HG03575 (cell line): Measurements from ENCODE around the gene ARSH.
"Not testable (repeated sequence)": the region's sequence is repeated elsewhere in the genome, so short reads cannot be mapped to it uniquely, and the experiment has no call there.

Experiments used
- ATAC-seq: cut with Tn5 transposase; IDR thresholded peaks from one replicate; pipeline ENCODE4 v1.9.1; 2021; ENCODE audit not compliant: unreplicated experiment, insufficient number of reproducible peaks, low FRiP score; ENCODE audit errors: extremely low read depth

The ARSH gene

DNA sequence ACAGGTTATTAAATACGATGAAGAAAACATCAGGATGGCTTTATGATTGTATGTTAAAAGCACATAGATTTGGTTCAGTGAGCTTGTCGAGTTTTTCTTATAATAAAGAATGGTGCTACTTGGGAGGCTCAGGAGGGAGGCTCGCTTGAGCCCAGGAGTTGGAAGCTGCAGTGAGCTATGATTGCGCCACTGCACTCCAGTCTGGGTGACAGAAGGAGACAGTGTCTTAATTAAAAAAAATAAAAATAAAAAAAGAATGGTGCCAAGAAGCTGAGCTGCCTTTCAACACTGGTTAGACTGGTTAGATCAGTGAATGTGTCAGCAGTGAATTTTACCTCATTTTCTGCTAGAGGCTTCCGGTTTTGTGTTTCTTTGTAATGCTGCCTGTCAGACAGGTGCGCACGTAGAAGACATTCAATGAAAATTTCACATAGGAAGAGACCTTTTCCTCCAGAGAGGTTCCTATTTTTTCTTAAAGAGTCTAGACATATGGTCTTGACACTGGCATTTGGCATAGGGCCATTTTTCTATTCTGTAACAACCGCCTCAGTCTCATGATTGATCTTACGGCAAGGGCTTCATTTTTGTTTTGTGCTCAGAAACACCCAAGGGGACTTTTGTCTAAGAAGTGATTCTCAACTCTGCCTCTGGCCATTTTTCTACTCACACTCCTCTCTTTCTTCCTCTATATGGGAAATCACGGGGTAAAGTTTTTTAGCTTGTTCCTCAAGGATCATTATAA is 19.9 kb downstream of the ARSH start:
- ATAC-seq = no peak

DNA sequence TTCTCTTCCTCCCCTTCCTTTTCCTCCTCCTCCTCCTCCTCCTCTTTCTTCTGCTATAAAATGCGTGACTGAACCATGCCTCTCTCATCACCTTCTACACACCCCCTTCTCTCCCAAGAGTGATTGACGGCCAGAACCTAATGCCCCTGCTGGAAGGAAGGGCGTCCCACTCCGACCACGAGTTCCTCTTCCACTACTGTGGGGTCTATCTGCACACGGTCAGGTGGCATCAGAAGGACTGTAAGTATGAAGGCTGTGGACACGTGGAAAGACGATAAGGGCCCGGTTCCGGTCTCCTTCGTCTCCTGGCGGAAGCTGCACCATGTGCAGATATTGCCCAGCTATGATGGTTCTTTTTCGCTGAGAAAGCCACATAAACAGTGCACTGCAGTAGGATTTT is 22.8 kb downstream of the ARSH start:
- no peak for ATAC-seq

DNA sequence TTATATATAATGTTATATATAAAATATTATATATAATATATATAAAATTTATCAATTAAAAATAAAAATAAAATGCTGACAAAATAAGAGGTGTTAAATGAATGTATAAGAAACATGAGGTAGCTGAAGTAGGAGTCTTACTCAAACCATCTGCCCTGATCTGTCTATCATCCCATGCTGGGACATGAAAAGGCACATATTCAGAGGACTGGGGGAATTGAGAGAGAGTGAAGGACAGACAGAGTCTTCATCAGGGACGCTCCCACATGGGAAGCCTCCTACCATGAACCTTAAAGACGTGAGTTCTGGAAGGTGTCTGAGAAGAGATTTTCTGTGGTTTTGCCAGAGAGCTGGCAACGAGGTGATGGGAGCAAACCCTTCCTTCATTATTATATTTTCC is 30.9 kb downstream of the ARSH start:
- no peak for ATAC-seq

DNA sequence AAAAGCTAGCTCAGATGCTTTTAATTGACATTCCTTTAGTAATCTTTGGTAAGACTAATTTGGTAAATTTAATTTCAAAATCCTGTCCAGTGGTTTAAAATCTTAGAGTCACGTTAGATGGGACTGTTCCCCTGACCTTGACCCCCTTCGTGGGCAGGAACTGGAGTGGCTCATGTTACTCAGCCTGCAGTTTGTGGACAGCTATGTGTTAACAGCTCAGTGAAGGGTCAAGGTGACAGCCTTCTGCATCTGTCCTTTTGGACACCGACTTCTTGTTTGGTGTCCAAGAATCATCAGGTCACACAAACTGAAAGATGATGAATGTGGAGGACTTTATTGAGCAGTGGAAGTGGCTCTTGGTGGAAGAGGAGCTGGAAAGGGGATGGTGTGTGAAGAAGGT is 37.9 kb downstream of the ARSH start:
- ATAC-seq = no peak

DNA sequence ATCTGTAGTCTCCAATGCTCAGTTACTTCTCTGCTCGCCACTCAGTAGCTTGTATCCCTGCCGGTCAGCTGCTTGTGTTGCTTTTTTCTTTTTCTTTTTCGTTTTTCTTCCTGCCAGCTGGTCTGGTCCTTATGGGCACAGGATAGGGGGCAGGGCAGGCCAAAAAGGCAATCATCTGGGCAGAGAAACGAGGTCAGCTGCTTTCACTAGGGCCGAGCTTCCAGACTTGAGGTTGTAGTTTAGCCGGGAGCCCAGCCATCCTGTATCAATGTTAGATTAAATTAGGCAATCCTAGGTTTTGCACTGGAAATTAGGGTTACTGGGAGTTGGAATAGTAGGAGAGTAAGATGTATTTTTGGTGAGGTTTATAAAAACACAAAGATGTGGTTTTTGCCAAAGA is 38.3 kb downstream of the ARSH start:
- ATAC-seq = no peak

DNA sequence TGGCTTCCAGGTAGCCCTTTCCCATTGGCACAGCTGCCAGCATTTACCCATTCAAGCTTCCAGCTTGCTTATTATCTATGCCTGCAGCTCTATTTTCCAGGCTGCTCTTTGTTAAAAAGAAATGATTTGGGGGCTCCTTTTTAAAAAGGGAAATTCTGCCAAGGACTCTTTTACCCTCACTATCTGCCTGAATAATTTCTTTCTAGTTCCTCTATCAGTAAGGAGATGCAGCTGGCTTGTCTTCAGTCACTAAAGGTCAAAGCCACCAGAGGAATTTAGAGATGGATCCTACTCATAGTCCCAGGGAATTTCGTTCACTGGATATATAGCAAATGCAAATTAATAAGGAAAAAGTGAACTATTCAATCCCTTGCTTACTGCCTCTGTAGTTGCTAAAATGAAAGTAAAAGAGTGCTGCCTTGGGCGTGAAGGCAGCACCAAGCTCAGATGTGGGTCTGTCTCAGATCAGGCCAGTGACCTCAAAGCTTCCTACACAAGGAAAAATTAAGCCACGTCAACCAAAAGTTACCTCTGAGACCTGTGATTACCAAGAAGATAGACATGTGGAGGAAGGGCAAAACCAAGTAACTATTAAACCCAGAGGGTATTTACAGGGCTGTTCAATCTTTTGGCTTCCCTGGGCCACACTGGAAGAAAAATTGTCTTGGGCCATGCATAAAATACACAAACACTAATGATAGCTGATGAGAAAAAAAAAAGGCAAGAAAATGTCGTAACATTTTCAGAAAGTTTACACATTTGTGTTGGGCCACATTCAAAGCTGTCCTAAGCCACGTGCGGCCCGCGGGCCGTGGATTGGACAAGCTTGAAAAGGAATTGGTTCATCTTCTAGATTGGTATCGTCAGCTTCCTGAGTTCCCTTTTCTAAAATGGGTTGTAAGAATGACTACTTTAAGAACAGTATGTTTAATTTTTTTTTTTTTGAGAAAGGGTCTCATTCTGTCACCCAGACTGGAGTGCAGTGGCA is 40.2 kb downstream of the ARSH start:
- ATAC-seq = no peak

DNA sequence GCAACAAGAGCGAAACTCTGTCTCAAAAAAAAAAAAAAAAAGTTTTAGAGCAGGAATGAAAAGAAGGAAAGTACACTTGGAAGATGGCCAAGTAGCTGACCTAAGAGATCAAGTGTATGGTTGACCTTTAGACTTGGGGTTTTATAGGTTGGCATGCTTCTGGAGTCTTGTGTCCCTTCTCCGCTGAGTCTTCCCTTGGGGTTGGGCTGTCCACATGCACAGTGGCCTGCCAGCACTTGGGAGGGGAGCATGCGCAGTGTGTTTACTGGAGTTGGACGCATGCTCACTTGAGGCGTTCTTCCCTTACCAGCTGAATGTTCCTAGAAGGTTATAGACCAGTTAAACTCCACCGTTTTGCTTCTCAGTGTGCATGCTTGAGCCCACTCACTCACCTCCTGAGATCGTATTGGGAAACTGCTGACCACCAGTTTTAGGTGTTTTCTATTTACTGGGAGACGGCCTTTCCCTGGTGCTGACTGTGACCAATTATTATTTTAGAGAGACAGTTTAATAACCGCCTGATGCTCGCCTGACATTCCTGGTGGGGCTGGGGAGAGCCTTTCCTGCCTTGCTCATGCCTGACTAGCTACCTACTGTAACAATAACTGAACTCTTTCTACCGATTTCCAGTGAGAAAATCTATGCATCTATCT is 44.3 kb downstream of the ARSH start:
- not testable (repeated sequence) for ATAC-seq

DNA sequence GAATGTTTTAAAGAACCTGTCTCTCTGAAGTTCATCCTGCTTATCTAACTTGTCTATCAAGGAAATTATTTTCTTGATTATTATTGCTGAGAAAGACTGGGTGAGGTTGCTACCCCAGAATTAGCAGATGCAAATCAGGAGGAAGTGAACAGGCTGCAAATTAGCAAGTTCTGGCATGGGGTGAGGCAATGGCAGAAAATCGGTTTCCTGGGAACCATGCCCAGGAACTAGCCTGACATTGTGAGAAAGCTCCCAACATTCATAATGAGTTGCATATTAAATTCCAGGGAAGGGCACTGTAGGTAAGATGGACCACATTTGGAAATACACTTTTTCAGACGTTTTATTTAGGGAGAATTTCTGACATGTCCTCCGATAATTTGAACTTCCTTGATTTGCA is 46.5 kb downstream of the ARSH start:
- no peak for ATAC-seq

DNA sequence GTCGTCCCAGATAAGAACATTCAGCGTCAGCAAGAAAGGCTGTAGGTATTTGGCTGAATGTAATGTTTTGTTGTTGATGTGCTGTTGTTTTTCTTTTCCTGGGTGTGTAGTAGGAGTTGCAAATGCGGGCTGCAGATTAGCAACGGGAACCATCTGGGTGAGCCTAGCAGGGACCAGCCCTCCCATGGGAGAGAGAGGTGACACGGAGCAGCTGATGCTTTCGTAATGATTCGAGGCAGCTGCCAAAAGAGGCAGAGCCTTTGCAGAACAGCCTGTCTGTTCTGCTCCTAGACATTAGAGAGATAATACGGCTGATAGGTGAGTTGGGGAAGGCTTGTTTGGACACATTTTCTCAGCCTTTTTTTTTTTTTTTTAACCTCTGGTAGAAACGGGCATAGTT is 60.2 kb downstream of the ARSH start:
- ATAC-seq = no peak

DNA sequence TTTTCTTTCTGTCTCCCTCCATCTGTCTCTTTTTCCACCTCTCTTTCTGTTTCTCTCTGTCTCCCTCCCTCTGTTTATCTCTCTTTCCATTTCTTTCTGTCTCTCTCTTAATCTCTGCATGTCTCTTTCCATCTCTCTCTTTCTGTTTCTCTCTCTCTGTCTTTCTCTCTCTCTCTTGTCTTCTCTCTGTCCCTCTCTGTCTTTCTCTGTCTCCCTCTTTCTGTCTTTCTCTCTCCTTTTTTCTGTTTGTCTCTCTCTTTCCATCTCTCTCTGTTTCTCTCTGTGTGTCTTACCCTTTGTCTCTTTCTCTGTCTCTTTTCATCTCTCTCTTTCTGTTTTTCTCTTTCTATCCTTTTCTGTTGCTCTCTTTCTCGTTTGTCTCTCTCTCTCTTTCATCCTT is 69.6 kb downstream of the ARSH start:
- ATAC-seq = no peak

DNA sequence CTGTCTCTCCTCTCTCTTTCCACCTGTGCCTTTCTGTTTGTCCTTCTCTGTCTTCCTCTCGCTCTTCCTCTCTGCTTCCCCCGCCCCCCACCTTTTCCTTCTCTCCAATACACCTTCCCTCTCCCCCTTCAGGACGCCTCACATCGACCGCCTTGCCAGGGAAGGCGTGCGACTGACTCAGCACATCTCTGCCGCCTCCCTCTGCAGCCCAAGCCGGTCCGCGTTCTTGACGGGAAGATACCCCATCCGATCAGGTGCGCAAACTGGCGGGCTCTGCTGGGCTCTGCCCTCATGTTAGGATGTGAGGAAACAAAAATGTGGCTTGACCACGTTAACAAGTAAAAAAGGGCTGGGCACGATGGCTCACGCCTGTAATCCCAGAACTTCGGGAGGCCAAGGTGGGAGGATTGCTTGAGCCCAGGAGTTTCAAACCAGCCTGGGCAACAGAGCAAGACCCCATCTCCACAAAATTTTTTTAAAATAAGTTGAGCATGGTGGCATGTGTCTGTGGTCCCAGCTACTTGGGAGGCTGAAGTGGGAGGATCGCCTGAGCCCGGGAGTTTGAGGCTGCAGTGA is 70.2 kb downstream of the ARSH start:
- ATAC-seq = no peak
